DMS53 treated with DMSO at 0.1 percent for 48 hours (cell line): ENCODE data around the gene MRO.
"Not testable (repeated sequence)": the region's sequence is repeated elsewhere in the genome, so short reads cannot be mapped to it uniquely, and the experiment has no call there.

Source experiments
- DNase-seq: peaks from one replicate; lab custom pipeline; 2025; ENCODE audit not compliant: unreplicated experiment; lab: John Stamatoyannopoulos, UW

MRO gene

GRCh38 chr18:50793641-50794565, 25.9 kb downstream of the MRO start:
- no peak for DNase-seq

DNA sequence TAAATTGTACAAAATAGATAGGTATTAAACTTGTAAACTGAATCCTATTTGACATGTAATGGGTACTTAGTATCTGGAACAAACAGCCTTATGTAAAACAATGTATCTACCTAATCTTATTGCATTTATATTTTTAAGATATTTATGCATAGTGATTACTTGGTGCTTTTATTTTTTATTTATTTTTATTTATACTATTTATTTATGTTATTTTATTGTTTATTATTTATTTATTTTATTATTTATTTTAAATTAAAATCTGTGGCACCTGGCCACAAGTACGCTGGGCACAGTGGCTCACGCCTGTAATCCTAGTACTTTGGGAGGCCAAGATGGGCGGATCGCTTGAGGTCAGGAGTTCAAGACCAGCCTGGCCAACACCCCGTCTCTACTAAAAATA, 26.9 kb downstream of the MRO start:
- no peak for DNase-seq

DNA sequence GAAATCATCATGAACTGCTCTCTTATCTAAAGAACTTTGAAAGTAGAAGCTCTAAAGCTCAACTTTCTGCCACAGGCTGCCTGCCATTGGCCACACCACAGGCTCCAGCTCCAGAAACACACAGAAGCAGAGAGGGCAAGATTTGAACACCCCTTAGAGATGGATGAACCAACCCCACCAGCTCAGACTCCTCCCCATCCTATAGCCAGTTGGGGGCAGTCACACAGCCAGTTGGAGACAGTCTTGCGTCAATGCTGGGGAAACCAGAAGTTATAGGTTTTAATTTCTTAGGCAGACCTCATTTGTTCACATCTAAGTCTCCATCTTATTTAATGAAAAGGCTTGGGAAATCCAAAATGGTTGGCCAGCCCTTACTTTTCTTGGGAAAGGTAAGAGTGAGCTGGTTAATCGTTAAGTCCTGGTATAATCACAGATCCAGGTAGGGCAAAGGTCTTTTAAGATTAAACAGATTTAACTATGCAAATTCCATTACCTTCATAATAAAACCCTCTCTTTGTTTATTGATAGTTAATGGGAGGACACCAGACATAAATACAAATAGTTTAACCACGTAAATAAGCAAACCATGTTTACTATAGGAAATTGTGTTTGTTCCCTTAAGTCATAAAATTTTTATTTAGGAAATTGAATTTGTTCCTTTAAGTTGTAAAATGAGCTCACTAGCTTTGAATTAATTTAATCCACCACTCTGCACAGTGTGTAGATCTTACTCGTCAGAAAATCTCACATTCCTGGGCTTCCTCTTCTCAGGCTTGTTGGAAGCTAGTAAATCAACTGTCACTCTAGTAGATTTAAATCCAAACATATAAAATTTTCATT, 28.0 kb downstream of the MRO start:
- DNase-seq, result no peak

- DNase-seq, result no peak
These were observed 28.9 kb downstream of the MRO start for GRCh38 chr18:50790948-50791347.

GRCh38 chr18:50790241-50790640, 29.6 kb downstream of the MRO start:
- DNase-seq, result no peak

DNA sequence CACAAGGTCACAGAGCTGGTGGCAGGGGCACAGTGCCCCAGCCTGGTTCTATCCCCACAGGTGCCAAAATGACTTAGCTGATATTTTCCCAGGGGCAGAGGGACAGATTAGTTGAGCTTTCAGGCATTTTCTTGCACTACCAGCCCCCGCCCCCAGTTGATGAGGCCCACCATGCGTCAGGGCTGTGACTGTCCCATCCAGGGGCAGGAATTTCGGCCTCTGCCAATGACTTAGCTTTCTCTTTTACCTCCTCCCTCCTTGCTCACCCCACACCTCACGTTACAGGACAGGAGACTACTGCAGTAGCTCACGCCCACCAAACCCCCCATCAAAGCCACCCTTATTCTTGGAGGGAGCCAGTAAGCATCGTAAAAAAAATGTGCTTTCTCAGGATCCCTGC, 31.5 kb downstream of the MRO start:
- DNase-seq, result no peak

GRCh38 chr18:50786864-50787263, 33.0 kb downstream of the MRO start:
- no peak for DNase-seq

- no peak for DNase-seq
These were observed 36.3 kb downstream of the MRO start for GRCh38 chr18:50783553-50783952.

DNA sequence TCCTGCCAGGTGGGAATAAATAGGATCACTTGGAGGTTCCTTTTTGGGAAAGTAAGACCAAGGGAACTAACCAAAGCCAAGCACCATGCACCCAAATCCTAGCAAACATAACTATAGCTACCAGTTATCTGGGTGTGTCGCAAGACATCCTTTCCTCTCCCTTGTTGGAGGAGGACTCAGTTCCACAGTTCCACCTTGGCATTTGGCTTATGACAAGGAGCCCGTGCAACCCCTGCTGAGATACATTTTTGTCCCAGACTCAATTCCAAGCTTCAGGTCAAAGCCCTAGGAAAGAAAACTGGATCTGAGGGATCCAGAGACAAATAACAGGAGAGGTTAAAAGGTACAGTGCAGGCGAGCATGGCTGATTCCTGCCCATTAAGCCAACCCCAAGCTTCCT, 40.8 kb downstream of the MRO start:
- DNase-seq, result not testable (repeated sequence)

GRCh38 chr18:50776383-50776782, 43.4 kb downstream of the MRO start:
- no peak for DNase-seq

- DNase-seq, result no peak
These were observed 44.1 kb downstream of the MRO start for GRCh38 chr18:50775726-50776125.

DNA sequence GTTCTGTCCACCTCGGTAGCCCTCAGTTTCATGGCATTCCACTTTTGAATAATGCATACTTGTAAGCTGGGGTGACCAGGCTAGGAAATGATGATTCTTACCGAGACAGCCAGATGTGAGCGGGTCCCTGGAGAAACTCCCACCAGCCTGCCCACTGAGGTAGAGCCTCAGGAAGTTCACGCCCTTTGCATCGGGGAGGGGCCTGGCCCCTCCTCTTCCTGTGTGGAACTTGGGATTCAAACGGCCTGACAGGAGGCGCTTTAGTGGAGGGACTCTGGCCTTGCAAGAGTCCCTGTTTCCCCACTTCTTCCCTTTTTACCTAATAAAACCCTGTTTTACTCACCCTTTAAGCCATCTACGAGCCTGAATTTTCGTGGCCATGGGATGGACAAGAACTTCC, 44.6 kb downstream of the MRO start:
- DNase-seq, result no peak

- DNase-seq, result no peak
These were observed 50.4 kb downstream of the MRO start for GRCh38 chr18:50769463-50769862.

DNA sequence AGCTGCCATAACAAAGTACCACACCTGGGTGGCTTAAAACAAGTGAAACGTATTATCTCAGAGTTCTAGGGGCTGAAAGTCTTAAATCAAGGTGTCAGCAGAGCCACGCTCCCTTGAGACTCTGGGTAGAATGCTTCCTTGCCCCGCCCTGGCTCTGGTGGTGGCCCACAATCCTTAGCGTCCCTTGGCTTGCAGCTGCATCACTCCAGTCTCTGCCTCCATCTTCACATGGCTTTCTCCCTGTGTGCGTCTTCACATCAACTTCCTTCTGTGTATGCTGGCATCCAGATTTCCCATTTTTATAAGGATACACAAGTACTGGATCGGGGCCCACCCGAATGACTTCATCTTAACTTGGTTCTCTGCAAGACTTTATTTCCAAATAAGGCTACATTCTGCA, 62.5 kb downstream of the MRO start:
- DNase-seq, result no peak

DNA sequence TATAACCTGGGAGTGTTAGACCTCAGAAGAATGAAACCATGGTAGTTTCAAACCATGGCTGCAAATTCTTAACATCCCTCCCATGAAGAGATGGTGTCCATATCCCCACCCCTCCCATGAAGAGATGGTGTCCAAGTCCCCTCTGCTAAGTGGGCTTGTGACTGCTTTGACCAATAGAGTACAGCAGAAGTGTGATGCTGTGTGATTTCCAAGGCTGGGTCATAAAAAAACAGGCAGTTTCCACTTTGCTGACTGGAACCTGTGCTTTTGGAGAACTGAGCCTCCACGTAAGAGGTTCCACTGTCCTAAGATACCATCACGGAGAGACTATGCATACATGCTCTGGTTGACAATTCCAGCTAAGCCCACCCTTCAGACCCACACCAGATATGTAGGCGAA, 65.5 kb downstream of the MRO start:
- no peak for DNase-seq

GRCh38 chr18:50753311-50753710, 66.5 kb downstream of the MRO start:
- no peak for DNase-seq

DNA sequence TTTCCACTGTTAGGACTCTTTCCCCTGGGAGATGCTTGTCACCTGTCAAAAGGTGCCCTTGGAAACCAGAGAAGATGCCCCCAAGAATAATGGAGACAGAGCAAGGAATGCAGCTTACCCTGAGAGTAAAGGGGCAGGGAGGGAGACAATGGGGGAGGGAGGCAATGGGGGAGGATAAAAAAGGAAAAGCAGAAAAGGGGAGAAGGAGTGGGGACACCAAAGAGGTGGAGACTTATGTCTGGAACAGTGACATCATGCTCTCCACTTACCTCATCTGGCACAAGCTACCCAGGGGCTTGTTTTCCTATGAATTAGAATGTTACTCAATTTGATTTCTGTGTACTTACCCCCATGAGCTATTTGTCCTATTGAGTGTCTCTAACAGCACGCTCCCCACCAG, 67.9 kb downstream of the MRO start:
- no peak for DNase-seq

DNA sequence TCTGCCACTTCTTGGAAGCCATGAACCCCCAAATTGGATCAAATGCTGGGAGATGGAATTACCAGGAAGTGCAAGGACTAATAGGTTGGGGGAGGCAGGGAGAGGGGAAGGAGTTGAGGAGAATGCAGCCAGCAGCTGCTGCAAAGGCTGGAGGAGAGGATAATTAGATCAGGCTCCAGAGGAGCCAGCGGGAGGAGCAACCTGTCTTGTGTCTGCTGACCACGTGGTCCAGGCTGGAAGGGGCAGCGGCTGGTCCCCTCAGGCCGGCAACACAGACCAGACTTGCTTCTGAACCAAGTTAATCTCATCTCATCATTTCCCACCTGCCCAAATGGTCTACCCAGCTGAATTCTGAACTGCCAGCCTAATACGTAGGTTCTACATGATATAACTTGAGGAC, 68.3 kb downstream of the MRO start:
- DNase-seq, result no peak

- no peak for DNase-seq
These were observed 69.3 kb downstream of the MRO start for GRCh38 chr18:50750546-50750945.

- DNase-seq, result no peak
These were observed 69.9 kb downstream of the MRO start for GRCh38 chr18:50749945-50750344.

- no peak for DNase-seq
These were observed 70.4 kb downstream of the MRO start for GRCh38 chr18:50749421-50749820.
